ENCODE results near the gene MANEAL.

DNA sequence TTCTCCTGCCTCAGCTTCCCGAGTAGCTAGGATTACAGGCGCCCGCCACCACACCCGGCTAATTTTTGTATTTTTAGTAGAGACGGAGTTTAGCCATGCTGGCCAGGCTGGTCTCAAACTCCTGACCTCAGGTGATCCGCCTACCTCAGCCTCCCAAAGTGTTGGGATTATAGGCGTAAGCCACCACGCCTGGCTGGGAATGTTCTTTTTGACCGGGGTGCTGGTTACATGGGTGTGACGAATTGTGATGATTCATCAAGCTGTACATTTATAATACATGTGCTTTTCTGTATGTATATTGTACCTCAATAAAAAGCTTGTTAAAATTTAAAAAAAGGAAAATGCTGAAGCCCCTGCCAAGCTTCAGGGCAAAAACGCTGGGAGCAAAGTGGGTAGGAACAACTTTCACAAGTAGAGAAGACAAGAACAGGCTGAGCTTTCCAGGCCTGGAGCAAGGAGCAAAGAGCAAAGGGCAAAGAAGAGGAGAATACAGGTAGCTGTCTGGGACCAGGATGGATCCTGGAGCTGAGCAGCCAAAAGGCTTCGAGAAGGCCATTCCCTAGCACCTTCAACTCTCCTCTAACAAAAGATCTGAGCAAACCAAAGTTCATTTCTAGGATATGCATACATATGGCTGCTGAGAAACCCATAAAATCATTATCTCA, 34.9 kb downstream of the MANEAL start:
- TF ChIP-seq, protein P1, sequence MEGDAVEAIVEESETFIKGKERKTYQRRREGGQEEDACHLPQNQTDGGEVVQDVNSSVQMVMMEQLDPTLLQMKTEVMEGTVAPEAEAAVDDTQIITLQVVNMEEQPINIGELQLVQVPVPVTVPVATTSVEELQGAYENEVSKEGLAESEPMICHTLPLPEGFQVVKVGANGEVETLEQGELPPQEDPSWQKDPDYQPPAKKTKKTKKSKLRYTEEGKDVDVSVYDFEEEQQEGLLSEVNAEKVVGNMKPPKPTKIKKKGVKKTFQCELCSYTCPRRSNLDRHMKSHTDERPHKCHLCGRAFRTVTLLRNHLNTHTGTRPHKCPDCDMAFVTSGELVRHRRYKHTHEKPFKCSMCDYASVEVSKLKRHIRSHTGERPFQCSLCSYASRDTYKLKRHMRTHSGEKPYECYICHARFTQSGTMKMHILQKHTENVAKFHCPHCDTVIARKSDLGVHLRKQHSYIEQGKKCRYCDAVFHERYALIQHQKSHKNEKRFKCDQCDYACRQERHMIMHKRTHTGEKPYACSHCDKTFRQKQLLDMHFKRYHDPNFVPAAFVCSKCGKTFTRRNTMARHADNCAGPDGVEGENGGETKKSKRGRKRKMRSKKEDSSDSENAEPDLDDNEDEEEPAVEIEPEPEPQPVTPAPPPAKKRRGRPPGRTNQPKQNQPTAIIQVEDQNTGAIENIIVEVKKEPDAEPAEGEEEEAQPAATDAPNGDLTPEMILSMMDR (IDR thresholded peaks at IDR 0.05; ENCODE audit: poor library complexity): no peak
- no peak for TF ChIP-seq EZH2 (IDR thresholded peaks at IDR 0.05; ENCODE audit: borderline replicate concordance)
- TF ChIP-seq EZH2phosphoT487 (IDR thresholded peaks at IDR 0.05; ENCODE audit: low read depth, severe bottlenecking, unreplicated experiment): no peak
